OCI-LY7 (cell line): Measurements from ENCODE around the gene PALMD. TPM values are rescaled to one million over a fixed set of nuclear protein-coding genes. Genes with fewer than 3 reads are reported as not detected.

ENCODE experiments used
- BruUV-seq: library from RNA; stranded (reverse); fragments of 400-500 nt; replicated peaks from 2 replicates; lab custom pipeline; 2021; lab: Mats Ljungman, UMichigan
- CTCF ChIA-PET: fragments of 300-600 bp; sonication (Branson Sonifier 250); formaldehyde crosslinking; loops from one replicate; lab custom pipeline; 2022; ENCODE audit warnings: antibody characterized with exemption; ENCODE audit not compliant: unreplicated experiment; lab: Charles Lee
- POLR2A ChIA-PET: fragments of 300-600 bp; sonication (Branson Sonifier 250); formaldehyde crosslinking; loops from one replicate; lab custom pipeline; 2022; ENCODE audit warnings: antibody characterized with exemption; lab: Charles Lee
- DNase-seq: peaks from one replicate; pipeline ENCODE4 v3.0.0-alpha.2; 2015; ENCODE audit warnings: low spot score
- H2AFZ ChIP-seq: fragments of 200-600 bp; sonication (generic), shearing (Covaris generic); 2 replicates; pipeline ENCODE4 v1.6.1; 2014; ENCODE audit warnings: mild to moderate bottlenecking, antibody characterized with exemption, low read length, moderate library complexity
- H3K27ac ChIP-seq: fragments of 200-600 bp; sonication (generic); 2 replicates; pipeline ENCODE4 v1.5.1; 2014; ENCODE audit warnings: mixed run types, low read depth, mild to moderate bottlenecking, moderate library complexity, low read length, inconsistent platforms; ENCODE audit not compliant: poor library complexity, severe bottlenecking
- H3K36me3 ChIP-seq: fragments of 200-600 bp; sonication (generic); 2 replicates; pipeline ENCODE4 v1.6.1; 2014; ENCODE audit warnings: mild to moderate bottlenecking, antibody characterized with exemption, low read length, moderate library complexity, mixed read lengths; ENCODE audit not compliant: insufficient read depth
- H3K4me1 ChIP-seq: fragments of 200-600 bp; sonication (generic); 2 replicates; pipeline ENCODE4 v1.5.1; 2014; ENCODE audit warnings: mild to moderate bottlenecking, low read length; ENCODE audit not compliant: insufficient read depth, poor library complexity, severe bottlenecking
- H3K4me2 ChIP-seq: fragments of 200-600 bp; sonication (generic); 2 replicates; pipeline ENCODE4 v1.6.1; 2014; ENCODE audit warnings: mild to moderate bottlenecking, low read length
- H3K4me3 ChIP-seq: fragments of 200-600 bp; sonication (generic); 2 replicates; pipeline ENCODE4 v1.5.1; 2014; ENCODE audit warnings: mild to moderate bottlenecking, low read depth, low read length; ENCODE audit not compliant: poor library complexity, severe bottlenecking
- H3K79me2 ChIP-seq: fragments of 200-600 bp; sonication (generic); 2 replicates; pipeline ENCODE4 v1.6.1; 2016; ENCODE audit warnings: low read depth, mild to moderate bottlenecking, low read length, moderate library complexity, mixed read lengths; ENCODE audit not compliant: insufficient read depth
- H3K9me2 ChIP-seq: fragments of 200-600 bp; sonication (generic); 2 replicates; pipeline ENCODE4 v1.6.1; 2016; ENCODE audit warnings: mild to moderate bottlenecking, low read length, mixed read lengths; ENCODE audit not compliant: insufficient read depth
- H3K9me3 ChIP-seq: fragments of 200-600 bp; sonication (generic); 2 replicates; pipeline ENCODE4 v1.6.1; 2014; ENCODE audit warnings: mild to moderate bottlenecking, mixed run types, low read length, mixed read lengths
- H4K20me1 ChIP-seq: fragments of 200-600 bp; sonication (generic); 2 replicates; pipeline ENCODE4 v1.6.1; 2014; ENCODE audit warnings: mild to moderate bottlenecking, antibody characterized with exemption, low read length, moderate library complexity, mixed read lengths; ENCODE audit not compliant: insufficient read depth
- CTCF ChIP-seq: fragments of 200-600 bp; sonication (generic); conservative IDR thresholded peaks from 2 replicates; pipeline ENCODE4 v1.5.1; 2014; ENCODE audit warnings: mild to moderate bottlenecking, antibody characterized with exemption, low read length, moderate library complexity, mixed read lengths
- EZH2phosphoT487 ChIP-seq: fragments of 200-600 bp; sonication (generic); IDR thresholded peaks from 2 replicates; pipeline ENCODE4 v1.6.1; 2018; ENCODE audit warnings: low read depth, borderline replicate concordance, mild to moderate bottlenecking, mixed run types, antibody characterized with exemption, low read length, moderate library complexity, mixed read lengths
- intact Hi-C: fragments of 100-400 bp; cut with micrococcal nuclease; formaldehyde crosslinking; loops from one replicate; pipeline ENCODE4 v1.10.0; 2022; ENCODE audit not compliant: unreplicated experiment
- total RNA-seq, 2 experiments: library from RNA; depleted of rRNA in 1 of 2; stranded (reverse); fragments of >200 nt in 1 of 2; shearing (Covaris generic) in 1 of 2; gene quantifications; 2 replicates each; pipeline ENCODE4 v1.2.3, GENCODE V29; 2014 to 2022

PALMD gene
- total RNA-seq, 2 experiments from 2014 or later: not detected

- ChIA-PET CTCF (no interaction called here), POLR2A (interaction anchor here (0.6 kb wide), 1 partner anchor 201 kb away, joined by 3 read pairs; no protein-coding TSS in a partner anchor)
- Histone ChIP-seq H2AFZ (no peak overlapping the region), H3K9me3 (no peaks in the 10 kb centered on the region), H3K4me1 (no peaks in the 10 kb centered on the region), H4K20me1 (no peaks in the 10 kb centered on the region), H3K79me2 (no peaks in the 10 kb centered on the region), H3K9me2 (no peaks in the 10 kb centered on the region), H3K36me3 (no peaks in the 10 kb centered on the region), H3K27ac (no peak overlapping the region), H3K4me2 (no peak overlapping the region), H3K4me3 (no peak overlapping the region)
- TF ChIP-seq EZH2phosphoT487: no peak
- intact Hi-C loops: no loop called here
- DNase-seq: no peak
- BruUV-seq: no TSS peak
These were observed 30.1 kb downstream of the PALMD start for GRCh38 chr1:99675994-99676393.

GRCh38 chr1:99676876-99677275, 31.0 kb downstream of the PALMD start:
- ChIA-PET CTCF (no interaction called here), POLR2A (interaction anchor here (0.6 to 0.7 kb wide), 2 partner anchors 145 to 355 kb away, joined by 3 to 4 read pairs; no protein-coding TSS in a partner anchor)
- Histone ChIP-seq H3K9me3 (no peaks in the 10 kb centered on the region), H4K20me1 (no peaks in the 10 kb centered on the region), H3K4me2 (no peak overlapping the region), H3K4me1 (no peaks in the 10 kb centered on the region), H3K79me2 (no peaks in the 10 kb centered on the region), H3K4me3 (no peak overlapping the region), H3K9me2 (no peaks in the 10 kb centered on the region), H2AFZ (no peak overlapping the region), H3K27ac (no peak overlapping the region), H3K36me3 (no peaks in the 10 kb centered on the region)
- intact Hi-C loops: no loop called here
- no peak for DNase-seq
- no TSS peak for BruUV-seq
- TF ChIP-seq EZH2phosphoT487 (no peak), CTCF (no peak)

GRCh38 chr1:99677416-99677815, 31.5 kb downstream of the PALMD start:
- Histone ChIP-seq H3K4me3 (no peak overlapping the region), H3K9me3 (no peaks in the 10 kb centered on the region), H3K4me2 (no peak overlapping the region), H3K9me2 (no peaks in the 10 kb centered on the region), H2AFZ (no peak overlapping the region), H3K36me3 (no peaks in the 10 kb centered on the region), H3K79me2 (no peaks in the 10 kb centered on the region), H3K27ac (no peak overlapping the region), H3K4me1 (no peaks in the 10 kb centered on the region), H4K20me1 (no peaks in the 10 kb centered on the region)
- TF ChIP-seq EZH2phosphoT487 (no peak), CTCF (no peak)
- no peak for DNase-seq
- BruUV-seq: no TSS peak
- CTCF ChIA-PET: no interaction called here
- POLR2A ChIA-PET: no interaction called here
- intact Hi-C loops: no loop called here
